GM12878 (cell line): ENCODE results near the gene RXFP4. TPM values are rescaled to one million over a fixed set of nuclear protein-coding genes. Genes with fewer than 3 reads are reported as not detected.

ENCODE experiments used
- ATF7 ChIP-seq: fragments of 450-650 bp; IDR thresholded peaks from 2 replicates; pipeline ENCODE4 v1.6.1; 2016; ENCODE audit warnings: low read depth, mild to moderate bottlenecking
- ESRRA ChIP-seq: IDR thresholded peaks from 2 replicates; pipeline ENCODE4 v1.6.1; 2012; ENCODE audit warnings: mild to moderate bottlenecking, low read length, improper control_type of control experiment
- GABPA ChIP-seq: IDR thresholded peaks from 2 replicates; pipeline ENCODE4 v1.6.1; 2014; ENCODE audit warnings: antibody characterized with exemption, low read depth, mild to moderate bottlenecking, inconsistent platforms
- IRF5 ChIP-seq: fragments of 450-650 bp; IDR thresholded peaks from 2 replicates; pipeline ENCODE4 v1.6.1; 2017; ENCODE audit warnings: borderline replicate concordance
- KAT2A ChIP-seq: conservative IDR thresholded peaks from 2 replicates; pipeline ENCODE4 v1.6.1; 2011; ENCODE audit warnings: low read depth, low read length; ENCODE audit not compliant: control insufficient read depth
- LARP7 ChIP-seq: fragments of 450-650 bp; IDR thresholded peaks from 2 replicates; pipeline ENCODE4 v1.6.1; 2017; ENCODE audit warnings: mild to moderate bottlenecking
- MYC ChIP-seq: IDR thresholded peaks from 2 replicates; pipeline ENCODE4 v1.6.1; 2011; ENCODE audit warnings: mild to moderate bottlenecking, low read length, moderate library complexity, inconsistent platforms; ENCODE audit not compliant: insufficient read depth, insufficient replicate concordance, insufficient read length, severe bottlenecking
- NKRF ChIP-seq: fragments of 450-650 bp; conservative IDR thresholded peaks from 2 replicates; pipeline ENCODE4 v1.6.1; 2017; ENCODE audit warnings: mild to moderate bottlenecking, moderate library complexity
- RELB ChIP-seq: fragments of 450-650 bp; IDR thresholded peaks from 2 replicates; pipeline ENCODE4 v1.6.1; 2017; ENCODE audit warnings: low read depth, mild to moderate bottlenecking, moderate library complexity
- SP1 ChIP-seq: IDR thresholded peaks from one replicate; pipeline ENCODE4 v1.6.1; 2011; ENCODE audit warnings: low read depth, low read length
- STAT1 ChIP-seq: fragments of 450-650 bp; conservative IDR thresholded peaks from 2 replicates; pipeline ENCODE4 v1.6.1; 2014; ENCODE audit warnings: antibody characterized with exemption, mild to moderate bottlenecking
- polyA plus RNA-seq, 11 experiments: library from polyadenylated mRNA; depleted of rRNA in 4 of 11; unstranded in 6 of 11; stranded (reverse) in 5 of 11; fragments of >200 nt; fragmentation: Nextera tagmentation in 4 of 11; fragmentation: Illumina TruSeq in 1 of 11; extraction: Ambion mirVana in 4 of 11; extraction: Trizol in 1 of 11; gene quantifications; 1 replicate in 1 of 11; 2 replicates in 10 of 11; pipeline versions ENCODE4 v1.2.1 to v1.2.3, GENCODE V29; 2011 to 2016; ENCODE audit warnings: inconsistent platforms in 2 of 11, missing spikeins in 2 of 11, low read depth in 1 of 11
- total RNA-seq, 4 experiments: library from RNA; depleted of rRNA in 3 of 4; stranded (reverse); fragments of >200 nt in 3 of 4; fragmentation: Illumina TruSeq in 1 of 4; extraction: Trizol in 1 of 4; gene quantifications; 2 replicates each; pipeline versions ENCODE4 v1.2.1 to v1.2.3, GENCODE V29; 2013 to 2021

The RXFP4 gene
- total and polyA plus RNA-seq, 10 of the 15 experiments (the other 5 are each of a cell fraction or from before 2014, with no cell fraction given) = 0.10 to 0.40 (median 0.39) TPM; not detected in 7

- TF ChIP-seq SP1 (no peak), KAT2A (no peak), GABPA (no peak), ATF7 (no peak), LARP7 (peak; percentile 39; the same call in 1 of the 2 replicates), IRF5 (no peak), RELB (no peak), MYC (no peak), STAT1 (no peak), NKRF (no peak), ESRRA (no peak)
These were observed 7.8 kb upstream of the RXFP4 start (continued) for GRCh38 chr1:155933591-155934096.
